HepG2 (cell line): ENCODE measurements around the gene ATP6V0A1. TPM values are rescaled to one million over a fixed set of nuclear protein-coding genes. Genes with fewer than 3 reads are reported as not detected.

Experiments
- AGO1 ChIP-seq: fragments of 200-400 bp; formaldehyde crosslinking; IDR thresholded peaks from 2 replicates; pipeline ENCODE4 v1.6.1; 2017; ENCODE audit warnings: mild to moderate bottlenecking, low read depth, low read length, moderate library complexity; ENCODE audit not compliant: poor library complexity, severe bottlenecking
- AGO2 ChIP-seq: fragments of 200-400 bp; formaldehyde crosslinking; optimal IDR thresholded peaks from 2 replicates; pipeline ENCODE3; 2017; ENCODE audit warnings: mild to moderate bottlenecking, low read depth, low read length, moderate library complexity
- GABPA ChIP-seq, 2 experiments: IDR thresholded peaks; 2 replicates each; pipeline ENCODE4 v1.6.1; 2011 to 2016; ENCODE audit warnings: low read depth in 2 of 2, low read length in 1 of 2, missing biosample characterization in 1 of 2, missing genetic modification characterization in 1 of 2
- HDAC1 ChIP-seq: sonication (generic); formaldehyde crosslinking; IDR thresholded peaks from 2 replicates; pipeline ENCODE4 v1.5.1; 2020; ENCODE audit warnings: mild to moderate bottlenecking, missing genetic modification reagents
- MEIS2 ChIP-seq: sonication (generic); formaldehyde crosslinking; IDR thresholded peaks from 2 replicates; pipeline ENCODE4 v1.9.0; 2021; ENCODE audit warnings: mild to moderate bottlenecking, missing genetic modification reagents
- NCOA5 ChIP-seq: sonication (generic); formaldehyde crosslinking; IDR thresholded peaks from 2 replicates; pipeline ENCODE4 v1.4.0; 2020; ENCODE audit warnings: missing genetic modification reagents
- NFYB ChIP-seq: sonication (generic); formaldehyde crosslinking; IDR thresholded peaks from 2 replicates; pipeline ENCODE4 v1.4.0; 2020; ENCODE audit warnings: missing genetic modification reagents
- PITX1 ChIP-seq: sonication (generic); formaldehyde crosslinking; IDR thresholded peaks from 2 replicates; pipeline ENCODE4 v1.5.1; 2020; ENCODE audit warnings: mild to moderate bottlenecking, missing genetic modification reagents
- SP5 ChIP-seq: IDR thresholded peaks from 2 replicates; pipeline ENCODE4 v1.6.1; 2016; ENCODE audit warnings: low read depth, borderline replicate concordance
- WIZ ChIP-seq: sonication (generic); formaldehyde crosslinking; IDR thresholded peaks from 2 replicates; pipeline ENCODE4 v1.5.1; 2020; ENCODE audit warnings: mild to moderate bottlenecking, missing genetic modification reagents
- YY1 ChIP-seq: IDR thresholded peaks from 2 replicates; pipeline ENCODE4 v1.6.1; 2011; ENCODE audit warnings: low read length, low read depth, moderate library complexity, mild to moderate bottlenecking; ENCODE audit not compliant: insufficient read depth, insufficient replicate concordance
- ZFX ChIP-seq: sonication (generic); formaldehyde crosslinking; IDR thresholded peaks from 2 replicates; pipeline ENCODE4 v1.4.0; 2020; ENCODE audit warnings: mild to moderate bottlenecking, low read depth, missing genetic modification reagents, moderate library complexity
- ZNF230 ChIP-seq: sonication (generic); formaldehyde crosslinking; IDR thresholded peaks from 2 replicates; pipeline ENCODE4 v1.4.0; 2020; ENCODE audit warnings: mild to moderate bottlenecking, missing genetic modification reagents
- ZNF766 ChIP-seq: sonication (generic); formaldehyde crosslinking; IDR thresholded peaks from 2 replicates; pipeline ENCODE4 v1.5.0; 2020; ENCODE audit warnings: missing genetic modification reagents, borderline replicate concordance
- ZSCAN20 ChIP-seq: sonication (generic); formaldehyde crosslinking; IDR thresholded peaks from 2 replicates; pipeline ENCODE4 v1.4.0; 2020; ENCODE audit warnings: missing genetic modification reagents, mild to moderate bottlenecking, borderline replicate concordance
- polyA plus RNA-seq, 8 experiments: library from polyadenylated mRNA; depleted of rRNA in 3 of 8; stranded (reverse) in 7 of 8; unstranded in 1 of 8; fragments of >200 nt; fragmentation: Illumina TruSeq in 4 of 8; extraction: Trizol in 4 of 8; gene quantifications; 2 replicates each; pipeline versions ENCODE4 v1.2.1 to v1.2.3, GENCODE V29; 2011 to 2016; ENCODE audit warnings: low read depth in 4 of 8, missing spikeins in 1 of 8, mixed read lengths in 1 of 8; ENCODE audit not compliant: insufficient read depth in 1 of 8
- total RNA-seq, 5 experiments: library from RNA; depleted of rRNA; stranded (reverse); fragments of >200 nt; fragmentation: Illumina TruSeq; extraction: Trizol; gene quantifications; 2 replicates each; pipeline ENCODE4 v1.2.3, GENCODE V29; 2016; ENCODE audit warnings: low read depth in 1 of 5
- TF ChIP-seq, protein P1 (sequence below): sonication (generic); formaldehyde crosslinking; conservative IDR thresholded peaks from 2 replicates; pipeline ENCODE4 v1.4.0; 2020; ENCODE audit warnings: missing genetic modification reagents
- TF ChIP-seq, protein P2 (sequence below): sonication (generic); formaldehyde crosslinking; IDR thresholded peaks from 2 replicates; pipeline ENCODE4 v1.8.0; 2022; ENCODE audit warnings: mild to moderate bottlenecking, missing genetic modification reagents
- TF ChIP-seq, protein P3 (sequence below): IDR thresholded peaks from 2 replicates; pipeline ENCODE4 v1.6.1; 2016; ENCODE audit warnings: low read depth, borderline replicate concordance
- TF ChIP-seq, protein P4 (sequence below): sonication (generic); formaldehyde crosslinking; IDR thresholded peaks from 2 replicates; pipeline ENCODE4 v1.4.0; 2020; ENCODE audit warnings: missing genetic modification reagents, borderline replicate concordance
- TF ChIP-seq, protein P5 (sequence below): sonication (generic); formaldehyde crosslinking; IDR thresholded peaks from 2 replicates; pipeline ENCODE4 v1.4.0; 2020; ENCODE audit warnings: missing genetic modification reagents
- TF ChIP-seq, protein P6 (sequence below): sonication (generic); formaldehyde crosslinking; IDR thresholded peaks from 2 replicates; pipeline ENCODE4 v1.4.0; 2020; ENCODE audit warnings: missing genetic modification reagents, borderline replicate concordance

ATP6V0A1 gene
- total and polyA plus RNA-seq, 2 of the 13 experiments (the other 11 are each of a cell fraction or from before 2014, with no cell fraction given), result 27.9 to 54.1 TPM

DNA sequence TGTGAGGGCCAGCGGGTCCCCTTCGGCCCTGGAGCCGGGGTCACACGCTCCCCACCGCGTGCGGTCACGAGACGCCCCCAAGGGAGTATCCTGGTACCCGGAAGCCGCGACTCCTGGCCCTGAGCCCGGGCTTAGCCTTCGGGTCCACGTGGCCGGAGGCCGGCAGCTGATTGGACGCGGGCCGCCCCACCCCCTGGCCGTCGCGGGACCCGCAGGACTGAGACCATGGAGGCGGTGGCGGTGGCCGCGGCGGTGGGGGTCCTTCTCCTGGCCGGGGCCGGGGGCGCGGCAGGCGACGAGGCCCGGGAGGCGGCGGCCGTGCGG is 77.3 kb downstream of the ATP6V0A1 start, which contains the start of gene NAGLU (continued):
- TF ChIP-seq, protein P1, sequence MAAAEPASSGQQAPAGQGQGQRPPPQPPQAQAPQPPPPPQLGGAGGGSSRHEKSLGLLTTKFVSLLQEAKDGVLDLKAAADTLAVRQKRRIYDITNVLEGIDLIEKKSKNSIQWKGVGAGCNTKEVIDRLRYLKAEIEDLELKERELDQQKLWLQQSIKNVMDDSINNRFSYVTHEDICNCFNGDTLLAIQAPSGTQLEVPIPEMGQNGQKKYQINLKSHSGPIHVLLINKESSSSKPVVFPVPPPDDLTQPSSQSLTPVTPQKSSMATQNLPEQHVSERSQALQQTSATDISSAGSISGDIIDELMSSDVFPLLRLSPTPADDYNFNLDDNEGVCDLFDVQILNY (CRISPR knock-in tag), result peak; percentile 53; the same call in 1 of the 2 replicates
- TF ChIP-seq PITX1 (CRISPR knock-in tag) (peak; percentile 57; the same call in 1 of the 2 replicates), NFYB (peak; percentile 87), WIZ (CRISPR knock-in tag) (0 out of 2 replicates have a peak, but pooled peaks have one; percentile 63), ZFX (CRISPR knock-in tag) (0 out of 2 replicates have a peak, but pooled peaks have one; percentile 10), SP5 (CRISPR knock-in tag) (peak; percentile 54; the same call in 1 of the 2 replicates), AGO2 (peak; percentile 70), ZSCAN20 (CRISPR knock-in tag) (0 out of 2 replicates have a peak, but pooled peaks have one; percentile 67), MEIS2 (CRISPR knock-in tag) (peak; percentile 76; the same call in 1 of the 2 replicates), YY1 (peak; percentile 73), NCOA5 (no peak), AGO1 (peak; percentile 74), HDAC1 (CRISPR knock-in tag) (peak; percentile 73; the same call in 1 of the 2 replicates), ZNF766 (peak; percentile 56; the same call in 1 of the 2 replicates), ZNF230 (CRISPR knock-in tag) (0 out of 2 replicates have a peak, but pooled peaks have one; percentile 2), GABPA (IDR thresholded peaks at IDR 0.05; ENCODE audit: low read depth, low read length) (no peak), GABPA (CRISPR knock-in tag; IDR thresholded peaks at IDR 0.05; ENCODE audit: low read depth) (peak; percentile 75)
- TF ChIP-seq, protein P2, sequence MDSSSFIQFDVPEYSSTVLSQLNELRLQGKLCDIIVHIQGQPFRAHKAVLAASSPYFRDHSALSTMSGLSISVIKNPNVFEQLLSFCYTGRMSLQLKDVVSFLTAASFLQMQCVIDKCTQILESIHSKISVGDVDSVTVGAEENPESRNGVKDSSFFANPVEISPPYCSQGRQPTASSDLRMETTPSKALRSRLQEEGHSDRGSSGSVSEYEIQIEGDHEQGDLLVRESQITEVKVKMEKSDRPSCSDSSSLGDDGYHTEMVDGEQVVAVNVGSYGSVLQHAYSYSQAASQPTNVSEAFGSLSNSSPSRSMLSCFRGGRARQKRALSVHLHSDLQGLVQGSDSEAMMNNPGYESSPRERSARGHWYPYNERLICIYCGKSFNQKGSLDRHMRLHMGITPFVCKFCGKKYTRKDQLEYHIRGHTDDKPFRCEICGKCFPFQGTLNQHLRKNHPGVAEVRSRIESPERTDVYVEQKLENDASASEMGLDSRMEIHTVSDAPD, result no peak
- TF ChIP-seq, protein P3, sequence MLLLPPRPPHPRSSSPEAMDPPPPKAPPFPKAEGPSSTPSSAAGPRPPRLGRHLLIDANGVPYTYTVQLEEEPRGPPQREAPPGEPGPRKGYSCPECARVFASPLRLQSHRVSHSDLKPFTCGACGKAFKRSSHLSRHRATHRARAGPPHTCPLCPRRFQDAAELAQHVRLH (CRISPR knock-in tag), result peak; percentile 83; the same call in 1 of the 2 replicates
- TF ChIP-seq, protein P4, sequence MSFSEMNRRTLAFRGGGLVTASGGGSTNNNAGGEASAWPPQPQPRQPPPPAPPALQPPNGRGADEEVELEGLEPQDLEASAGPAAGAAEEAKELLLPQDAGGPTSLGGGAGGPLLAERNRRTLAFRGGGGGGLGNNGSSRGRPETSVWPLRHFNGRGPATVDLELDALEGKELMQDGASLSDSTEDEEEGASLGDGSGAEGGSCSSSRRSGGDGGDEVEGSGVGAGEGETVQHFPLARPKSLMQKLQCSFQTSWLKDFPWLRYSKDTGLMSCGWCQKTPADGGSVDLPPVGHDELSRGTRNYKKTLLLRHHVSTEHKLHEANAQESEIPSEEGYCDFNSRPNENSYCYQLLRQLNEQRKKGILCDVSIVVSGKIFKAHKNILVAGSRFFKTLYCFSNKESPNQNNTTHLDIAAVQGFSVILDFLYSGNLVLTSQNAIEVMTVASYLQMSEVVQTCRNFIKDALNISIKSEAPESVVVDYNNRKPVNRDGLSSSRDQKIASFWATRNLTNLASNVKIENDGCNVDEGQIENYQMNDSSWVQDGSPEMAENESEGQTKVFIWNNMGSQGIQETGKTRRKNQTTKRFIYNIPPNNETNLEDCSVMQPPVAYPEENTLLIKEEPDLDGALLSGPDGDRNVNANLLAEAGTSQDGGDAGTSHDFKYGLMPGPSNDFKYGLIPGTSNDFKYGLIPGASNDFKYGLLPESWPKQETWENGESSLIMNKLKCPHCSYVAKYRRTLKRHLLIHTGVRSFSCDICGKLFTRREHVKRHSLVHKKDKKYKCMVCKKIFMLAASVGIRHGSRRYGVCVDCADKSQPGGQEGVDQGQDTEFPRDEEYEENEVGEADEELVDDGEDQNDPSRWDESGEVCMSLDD (CRISPR knock-in tag), result peak; percentile 96
- TF ChIP-seq, protein P5, sequence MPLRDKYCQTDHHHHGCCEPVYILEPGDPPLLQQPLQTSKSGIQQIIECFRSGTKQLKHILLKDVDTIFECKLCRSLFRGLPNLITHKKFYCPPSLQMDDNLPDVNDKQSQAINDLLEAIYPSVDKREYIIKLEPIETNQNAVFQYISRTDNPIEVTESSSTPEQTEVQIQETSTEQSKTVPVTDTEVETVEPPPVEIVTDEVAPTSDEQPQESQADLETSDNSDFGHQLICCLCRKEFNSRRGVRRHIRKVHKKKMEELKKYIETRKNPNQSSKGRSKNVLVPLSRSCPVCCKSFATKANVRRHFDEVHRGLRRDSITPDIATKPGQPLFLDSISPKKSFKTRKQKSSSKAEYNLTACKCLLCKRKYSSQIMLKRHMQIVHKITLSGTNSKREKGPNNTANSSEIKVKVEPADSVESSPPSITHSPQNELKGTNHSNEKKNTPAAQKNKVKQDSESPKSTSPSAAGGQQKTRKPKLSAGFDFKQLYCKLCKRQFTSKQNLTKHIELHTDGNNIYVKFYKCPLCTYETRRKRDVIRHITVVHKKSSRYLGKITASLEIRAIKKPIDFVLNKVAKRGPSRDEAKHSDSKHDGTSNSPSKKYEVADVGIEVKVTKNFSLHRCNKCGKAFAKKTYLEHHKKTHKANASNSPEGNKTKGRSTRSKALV, result 0 out of 2 replicates have a peak, but pooled peaks have one; percentile 36
- TF ChIP-seq, protein P6, sequence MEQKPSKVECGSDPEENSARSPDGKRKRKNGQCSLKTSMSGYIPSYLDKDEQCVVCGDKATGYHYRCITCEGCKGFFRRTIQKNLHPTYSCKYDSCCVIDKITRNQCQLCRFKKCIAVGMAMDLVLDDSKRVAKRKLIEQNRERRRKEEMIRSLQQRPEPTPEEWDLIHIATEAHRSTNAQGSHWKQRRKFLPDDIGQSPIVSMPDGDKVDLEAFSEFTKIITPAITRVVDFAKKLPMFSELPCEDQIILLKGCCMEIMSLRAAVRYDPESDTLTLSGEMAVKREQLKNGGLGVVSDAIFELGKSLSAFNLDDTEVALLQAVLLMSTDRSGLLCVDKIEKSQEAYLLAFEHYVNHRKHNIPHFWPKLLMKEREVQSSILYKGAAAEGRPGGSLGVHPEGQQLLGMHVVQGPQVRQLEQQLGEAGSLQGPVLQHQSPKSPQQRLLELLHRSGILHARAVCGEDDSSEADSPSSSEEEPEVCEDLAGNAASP, result peak; percentile 72
